HG03139 (cell line): ENCODE data around the gene DHH.
A peak's percentile ranks its signal among the peaks of the same experiment; 100 is the strongest.

Experiments
- ATAC-seq: cut with Tn5 transposase; IDR thresholded peaks from one replicate; pipeline ENCODE4 v1.9.1; 2021; ENCODE audit not compliant: unreplicated experiment

Gene DHH

DNA sequence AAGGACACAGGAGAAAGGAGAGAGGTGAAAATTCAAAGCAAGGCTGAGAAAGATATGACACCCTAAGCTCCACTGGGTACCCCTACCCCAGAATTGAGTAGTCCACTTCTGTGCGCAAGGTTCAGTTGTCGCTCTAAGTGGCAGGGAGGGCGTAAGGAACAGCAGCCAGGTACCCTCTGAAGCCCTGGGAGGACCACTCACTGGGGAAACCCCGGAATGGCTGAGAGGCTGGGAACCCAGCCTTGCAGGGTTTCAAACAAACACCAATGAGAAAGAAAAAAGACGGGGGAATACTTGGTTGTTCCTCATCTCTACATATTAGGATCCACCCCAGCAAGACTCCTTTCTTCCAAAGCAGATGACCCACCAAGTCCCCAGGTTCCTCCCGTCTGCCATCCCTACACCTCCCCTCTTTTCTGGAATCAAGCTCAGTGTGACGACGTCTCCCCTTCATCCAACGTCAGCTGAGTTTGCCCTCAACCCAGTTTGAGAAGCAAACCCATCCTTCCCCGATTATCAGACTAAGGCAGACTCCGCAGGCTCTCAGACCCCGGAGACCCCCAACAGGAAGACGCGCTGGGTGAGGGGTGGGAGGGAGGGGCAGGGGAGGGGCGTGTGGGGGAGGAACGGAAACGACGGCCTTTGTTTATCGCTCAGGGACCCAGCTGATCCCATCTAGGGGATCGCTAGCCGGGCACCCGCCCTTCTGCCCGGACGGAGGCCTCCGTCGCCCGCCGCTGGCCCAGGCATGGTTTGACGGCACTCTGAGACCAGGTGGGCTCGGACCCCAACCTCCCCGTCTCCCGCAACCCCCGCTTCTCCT, 15.3 kb upstream of the DHH start:
- ATAC-seq = no peak

DNA sequence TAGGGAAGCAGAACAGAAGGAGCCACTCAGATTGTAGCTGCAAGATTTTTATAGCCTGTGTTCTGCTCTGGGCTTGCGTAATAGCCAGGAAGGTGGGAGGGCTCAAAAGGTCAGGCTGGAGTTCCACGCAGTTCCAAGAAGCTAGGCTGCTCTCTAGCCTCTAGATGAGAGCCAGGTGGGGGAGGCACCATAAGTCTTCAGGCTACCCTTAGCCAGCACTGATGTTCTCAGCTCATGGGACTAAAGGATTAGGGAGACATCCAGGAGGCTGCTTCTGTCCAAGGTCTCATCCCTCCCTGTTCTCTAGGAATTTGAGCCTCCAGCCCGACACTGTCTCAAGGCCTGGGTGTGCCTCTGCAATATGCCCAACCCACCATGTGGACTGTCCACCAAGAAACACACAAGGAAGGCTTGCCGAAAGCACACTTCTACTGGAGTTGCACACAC, 14.4 kb upstream of the DHH start:
- no peak for ATAC-seq

DNA sequence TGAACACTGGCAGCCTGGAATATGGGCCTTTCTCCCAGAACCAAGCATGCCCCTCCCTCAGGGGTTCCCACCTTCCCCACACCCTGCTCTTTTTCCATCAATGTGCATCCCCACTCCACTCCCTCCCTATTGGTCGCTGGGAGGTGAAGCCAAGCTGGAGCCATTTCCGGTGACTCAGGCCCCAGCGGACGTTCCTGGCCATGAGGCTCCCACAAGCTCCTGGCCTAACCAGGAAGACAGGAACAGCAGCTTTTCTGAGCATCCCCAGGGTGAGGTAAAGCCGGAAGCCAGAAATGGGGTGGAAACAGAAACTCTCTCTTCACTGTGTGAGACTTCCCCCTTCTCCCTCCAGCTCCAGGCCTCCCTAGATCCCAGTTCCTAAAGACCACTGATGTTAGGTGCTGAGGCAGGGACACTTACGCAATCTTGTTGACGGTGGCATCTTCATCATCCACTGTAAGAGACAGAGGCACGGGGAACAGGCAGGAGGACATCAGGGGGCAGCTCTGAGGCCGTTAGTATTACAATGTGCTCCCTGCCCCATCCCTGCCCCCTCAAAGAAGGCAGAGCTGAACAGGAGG, 11.0 kb upstream of the DHH start:
- no peak for ATAC-seq

DNA sequence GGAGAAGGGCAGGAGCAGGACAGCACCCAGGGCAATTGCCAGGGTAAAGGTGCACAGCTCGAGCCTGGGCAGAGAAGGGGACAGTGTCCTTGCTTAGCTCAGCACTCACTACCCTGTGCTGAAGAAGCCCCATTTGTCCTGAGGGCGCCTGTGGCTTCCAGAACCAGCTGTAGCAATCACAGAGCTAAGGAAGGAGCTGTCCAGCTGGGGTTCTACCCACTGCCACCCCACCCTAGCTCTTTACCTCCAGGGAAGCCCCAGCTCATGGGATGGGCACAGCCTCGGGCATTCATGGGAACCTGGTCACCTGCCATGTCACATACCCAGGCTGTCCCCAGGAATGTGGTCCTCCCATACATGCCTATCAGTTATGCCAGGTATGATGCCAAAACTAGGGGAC, 10.2 kb upstream of the DHH start:
- no peak for ATAC-seq

DNA sequence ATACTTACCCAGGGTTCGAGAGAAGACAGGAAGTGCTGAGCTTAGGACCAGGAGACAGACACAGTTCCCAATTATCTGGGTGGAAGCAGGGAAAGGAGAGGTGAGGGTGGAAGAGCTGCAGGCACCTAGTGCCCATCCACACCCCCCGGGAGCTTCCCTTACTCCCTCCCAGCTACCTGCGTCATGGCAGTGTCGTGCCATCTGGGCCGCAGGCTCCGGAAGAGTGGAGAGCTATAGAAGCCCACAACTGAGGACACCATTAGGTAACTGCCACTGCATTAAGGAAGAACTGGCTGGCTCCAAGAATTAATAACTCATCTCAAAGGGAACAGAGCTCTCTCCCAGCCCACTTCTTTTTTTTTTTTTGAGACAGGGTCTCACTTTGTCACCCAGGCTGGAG, 5.8 kb upstream of the DHH start:
- ATAC-seq = no peak

DNA sequence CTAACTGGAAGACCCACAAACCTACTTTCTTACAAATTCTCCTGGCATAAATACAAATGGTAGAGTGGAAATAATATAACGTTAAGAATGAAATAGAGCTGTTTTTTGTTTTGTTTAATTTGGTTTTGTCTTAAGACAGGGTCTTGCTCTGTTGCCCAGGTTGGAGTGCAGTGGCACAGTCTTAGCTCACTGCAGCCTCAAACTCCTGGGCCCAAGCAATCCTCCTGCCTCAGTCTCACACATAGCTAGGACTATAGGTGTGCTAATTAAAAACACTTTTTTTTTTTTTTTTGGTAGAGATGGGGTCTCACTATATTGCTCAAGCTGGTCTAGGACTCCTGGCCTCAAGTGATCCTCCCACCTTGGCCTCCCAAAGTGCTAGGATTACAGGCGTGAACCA, 4.1 kb upstream of the DHH start:
- no peak for ATAC-seq

DNA sequence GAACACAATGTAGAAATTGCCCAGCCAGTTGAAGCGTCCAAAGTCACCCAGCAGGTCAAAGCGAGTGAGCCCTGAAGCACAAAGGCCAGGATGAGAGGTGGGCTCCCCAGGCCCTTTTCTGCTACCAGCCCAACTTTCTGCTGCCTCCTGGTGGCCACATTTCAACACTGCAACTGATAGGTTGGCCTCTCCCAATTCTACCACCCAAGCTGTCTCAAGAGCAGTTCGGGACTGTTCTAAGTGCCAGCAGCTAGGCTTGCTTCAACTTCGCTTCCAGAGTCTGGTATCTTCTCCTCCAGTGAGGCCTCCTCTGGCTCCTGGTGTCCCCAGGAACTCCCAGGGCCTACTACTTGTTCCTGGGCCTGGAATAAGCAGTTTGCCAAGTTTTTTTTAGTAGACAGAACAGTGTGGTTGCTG, 3.4 kb upstream of the DHH start:
- ATAC-seq = no peak

DNA sequence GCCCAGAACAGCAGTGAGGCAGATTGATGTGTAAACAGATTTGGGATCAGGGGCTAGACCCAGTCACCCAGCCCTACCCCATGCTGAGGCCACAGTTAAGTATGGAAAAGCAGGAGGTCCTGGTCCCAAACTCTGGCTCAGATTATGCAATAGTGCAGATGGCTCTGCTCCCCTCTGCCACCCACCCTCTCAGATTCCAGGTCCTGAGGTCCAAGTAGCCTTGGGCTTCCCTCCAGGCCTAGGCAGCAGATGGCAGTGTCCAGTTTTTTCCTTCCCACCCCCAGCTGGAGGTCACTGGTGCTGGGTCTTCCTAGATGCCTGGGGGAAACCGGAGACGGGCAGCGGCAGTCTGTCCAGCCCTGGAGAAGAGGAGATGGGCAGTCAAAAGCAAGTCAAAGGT, 2.8 kb upstream of the DHH start:
- no peak for ATAC-seq

DNA sequence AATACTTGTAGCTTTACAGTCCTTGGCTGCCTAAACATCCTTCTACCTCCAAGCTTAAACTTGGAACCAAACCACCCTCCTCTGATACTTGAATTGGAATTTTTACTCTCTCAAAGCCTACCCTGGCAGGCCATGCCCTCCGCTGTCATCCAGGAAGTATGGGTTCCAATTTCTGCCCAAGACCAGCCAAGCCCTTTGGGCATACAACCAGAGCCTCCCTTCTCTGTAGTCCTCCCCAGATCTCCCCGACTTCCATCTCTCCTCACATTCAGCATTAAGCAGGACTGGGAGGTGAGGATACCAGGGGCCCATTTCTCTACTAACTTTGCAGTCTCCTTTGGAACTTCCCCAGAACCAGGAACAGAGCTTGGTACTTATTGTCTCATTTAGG, 369 bp upstream of the DHH start:
- ATAC-seq = no peak

DNA sequence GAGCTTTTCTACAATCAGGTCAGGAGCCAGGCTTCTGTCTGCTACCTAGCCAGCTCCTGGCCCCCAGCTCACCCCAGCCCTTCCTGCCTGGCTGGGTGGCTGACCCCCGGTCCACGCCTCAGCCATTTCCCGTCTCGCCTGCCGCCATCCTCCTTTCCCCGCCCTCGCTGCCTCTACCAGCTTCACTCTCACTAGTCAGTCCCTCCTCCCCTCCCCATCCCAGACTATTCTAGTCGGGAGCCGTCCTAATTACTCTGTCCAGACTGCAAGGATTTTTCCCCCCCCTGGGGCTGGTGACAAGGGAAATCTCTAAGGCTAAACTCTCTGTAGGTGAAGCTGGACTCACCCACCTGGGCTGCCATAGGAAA, 825 bp downstream of the DHH start:
- ATAC-seq = no peak

DNA sequence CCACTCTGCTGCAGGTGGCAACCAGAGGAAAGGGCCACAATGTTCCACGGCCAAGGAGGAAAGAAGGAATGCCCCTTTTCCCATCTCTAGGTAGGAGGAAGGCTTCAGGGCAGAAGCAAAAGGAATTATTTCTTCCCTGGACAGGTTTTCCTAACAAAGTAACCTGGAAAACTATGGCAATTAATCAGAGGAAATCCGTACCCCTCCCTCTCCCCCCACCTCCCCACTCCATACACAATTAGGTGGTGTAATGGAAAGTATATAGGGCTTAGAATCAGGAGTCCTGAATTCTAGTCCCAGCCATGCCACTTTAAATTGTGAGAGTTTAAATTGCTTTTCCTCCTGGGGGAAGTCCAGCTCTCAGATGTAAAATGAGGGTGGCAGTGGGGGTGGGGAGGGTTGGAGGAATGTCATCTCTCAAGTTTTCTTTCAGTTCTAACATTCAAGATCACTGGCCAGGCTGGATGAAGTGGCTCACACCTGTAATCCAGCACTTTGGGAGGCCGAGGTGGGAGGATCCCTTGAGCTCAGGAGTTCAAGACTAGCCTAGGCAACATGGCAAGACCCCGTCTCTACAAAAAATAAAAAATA, 1.7 kb downstream of the DHH start:
- ATAC-seq = no peak

DNA sequence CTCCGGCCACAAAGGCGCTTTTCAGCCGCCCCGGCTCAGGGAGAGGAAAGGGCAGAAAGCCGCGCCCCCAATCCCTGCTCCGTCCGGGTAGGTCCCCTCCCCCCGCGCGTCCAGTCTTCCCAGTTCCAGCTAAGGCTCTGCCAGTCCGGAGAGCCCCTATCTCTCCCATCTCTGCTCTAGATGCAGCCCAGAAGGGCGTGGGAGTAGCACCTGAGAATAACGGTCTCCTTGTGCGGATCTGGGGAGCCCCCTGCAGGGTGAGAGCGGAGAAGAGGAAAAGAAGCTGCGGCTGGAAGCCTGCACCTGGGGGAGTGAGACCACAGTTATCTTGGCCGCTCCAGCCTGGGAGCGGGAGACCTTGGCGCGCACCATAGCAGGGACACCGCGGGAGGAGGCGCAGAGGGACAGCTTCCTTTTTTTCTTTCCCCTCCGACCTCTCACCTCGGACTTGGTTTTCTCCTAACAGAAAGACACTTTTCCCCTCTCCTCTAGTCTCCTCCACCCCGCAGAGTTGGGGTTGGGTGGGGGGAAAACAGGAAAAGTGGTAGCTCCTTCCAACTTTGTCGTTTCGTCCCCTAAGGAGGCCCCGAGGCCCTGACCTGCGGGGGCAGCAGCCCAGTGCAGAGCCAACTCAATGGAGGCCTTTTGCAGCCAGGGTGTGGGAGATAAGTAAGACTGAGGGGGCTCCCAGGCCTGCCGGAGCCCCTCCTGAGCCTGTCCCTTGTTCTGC, 2.4 kb downstream of the DHH start:
- ATAC-seq = no peak

DNA sequence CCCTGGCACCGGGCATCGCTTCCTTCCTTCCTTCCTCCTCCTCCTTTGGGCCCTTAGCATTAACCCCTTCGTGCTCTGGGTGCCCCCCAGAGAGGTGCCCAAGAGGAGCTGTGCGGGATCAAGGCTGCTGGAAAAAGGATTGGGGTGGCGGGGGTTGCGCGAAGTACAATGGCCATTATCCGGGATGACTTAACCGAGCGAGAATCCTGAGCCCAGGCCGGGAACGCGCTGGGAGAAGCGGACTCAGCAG, 2.8 kb downstream of the DHH start:
- ATAC-seq = no peak

DNA sequence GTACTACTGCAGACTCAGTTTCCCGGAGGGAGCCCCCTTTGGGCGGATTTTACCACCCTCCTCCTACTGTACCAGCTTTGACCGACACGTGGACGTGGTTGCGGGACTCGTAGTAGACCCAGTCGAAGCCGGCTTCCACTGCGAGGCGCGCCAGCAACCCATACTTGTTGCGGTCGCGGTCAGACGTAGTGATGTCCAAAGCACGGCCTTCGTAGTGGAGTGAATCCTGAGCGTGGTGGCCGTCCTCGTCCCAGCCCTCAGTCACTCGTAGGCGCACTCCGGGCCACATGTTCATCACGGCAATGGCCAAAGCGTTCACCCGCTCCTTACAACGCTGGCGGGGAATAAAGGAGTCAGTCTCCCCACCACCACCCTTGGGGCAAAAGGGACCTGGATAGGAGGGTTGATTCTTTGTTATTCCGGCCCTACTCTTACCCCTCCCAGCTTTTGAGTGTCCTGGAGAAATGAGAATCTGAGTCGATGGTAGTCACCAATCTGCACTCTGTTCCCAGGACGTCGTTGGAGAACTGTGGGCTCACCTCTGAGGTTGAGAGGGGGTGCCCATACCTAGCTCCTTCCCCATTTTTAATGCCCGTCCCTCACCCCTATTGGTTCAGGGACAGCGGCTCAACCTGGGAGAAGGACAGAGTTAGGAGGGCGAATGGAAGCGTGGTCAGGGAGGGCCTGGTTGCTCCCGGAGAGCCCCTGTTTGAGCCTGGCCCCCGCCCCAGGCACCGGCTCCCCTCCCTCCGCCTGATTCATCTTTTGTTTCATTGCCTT, 3.4 kb downstream of the DHH start:
- ATAC-seq = no peak

DNA sequence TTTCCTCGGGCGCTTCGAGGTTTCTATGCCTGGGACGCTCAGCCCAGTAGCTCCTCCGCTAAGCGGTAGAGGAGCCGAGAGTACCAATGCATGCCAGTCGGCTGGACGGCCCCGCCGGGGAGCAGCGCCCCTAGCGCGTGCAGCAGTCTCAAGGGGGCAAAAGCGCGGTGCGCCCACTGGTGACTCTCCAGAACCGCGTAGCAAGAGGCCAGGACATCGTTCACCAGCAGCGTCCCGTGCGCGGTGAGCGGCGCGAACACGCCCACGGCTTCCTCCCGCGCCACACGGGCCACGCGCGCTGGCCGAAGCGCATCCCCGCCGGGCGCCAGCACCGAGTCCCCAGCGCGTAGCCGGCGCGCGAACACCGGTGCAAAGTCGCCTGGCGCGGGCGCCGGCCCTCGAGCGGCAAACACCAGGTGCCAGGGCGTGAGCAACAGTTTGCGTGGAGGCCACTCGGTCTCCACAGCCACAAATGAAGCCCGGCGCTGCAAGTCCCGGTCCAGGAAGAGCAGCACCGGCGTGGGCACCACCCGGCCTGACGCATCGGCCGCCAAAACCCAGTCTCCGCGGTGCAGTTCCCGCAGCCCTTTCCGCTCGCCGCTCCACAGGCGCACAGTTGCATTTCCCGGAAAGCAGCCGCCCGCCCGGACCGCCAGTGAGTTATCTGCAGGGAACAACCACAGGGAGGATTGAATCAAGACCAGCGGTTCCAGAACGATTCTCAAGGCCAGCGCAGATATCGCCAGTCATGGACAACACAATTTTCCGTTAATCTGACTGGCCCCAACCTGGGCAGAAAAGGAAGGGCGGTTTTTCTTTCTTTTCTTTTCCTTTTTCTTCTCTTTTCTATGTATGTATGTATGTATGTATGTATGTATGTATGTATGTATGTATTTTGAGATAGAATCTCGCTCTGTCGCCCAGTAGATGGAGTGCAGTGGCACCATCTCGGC, 4.5 kb downstream of the DHH start:
- ATAC-seq = no peak

DNA sequence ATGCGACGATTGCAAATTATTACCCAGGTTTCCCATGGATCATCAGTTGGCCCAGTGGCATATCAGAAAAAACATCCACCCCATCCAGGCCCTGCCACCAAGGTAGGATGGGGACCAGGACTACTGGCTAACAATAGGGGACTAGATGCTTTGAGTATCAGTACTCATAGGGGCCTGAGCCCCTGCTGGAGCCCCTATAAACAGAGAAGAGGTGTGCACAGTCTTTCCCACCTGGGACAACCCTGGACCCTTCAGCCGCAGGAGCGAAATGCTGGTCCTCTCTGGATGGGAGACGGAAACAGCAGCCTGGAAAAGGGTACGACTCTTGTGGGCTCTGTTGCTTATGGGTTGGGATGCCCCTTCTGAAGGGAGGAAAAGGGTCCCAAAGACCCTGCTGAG, 5.7 kb downstream of the DHH start:
- no peak for ATAC-seq

DNA sequence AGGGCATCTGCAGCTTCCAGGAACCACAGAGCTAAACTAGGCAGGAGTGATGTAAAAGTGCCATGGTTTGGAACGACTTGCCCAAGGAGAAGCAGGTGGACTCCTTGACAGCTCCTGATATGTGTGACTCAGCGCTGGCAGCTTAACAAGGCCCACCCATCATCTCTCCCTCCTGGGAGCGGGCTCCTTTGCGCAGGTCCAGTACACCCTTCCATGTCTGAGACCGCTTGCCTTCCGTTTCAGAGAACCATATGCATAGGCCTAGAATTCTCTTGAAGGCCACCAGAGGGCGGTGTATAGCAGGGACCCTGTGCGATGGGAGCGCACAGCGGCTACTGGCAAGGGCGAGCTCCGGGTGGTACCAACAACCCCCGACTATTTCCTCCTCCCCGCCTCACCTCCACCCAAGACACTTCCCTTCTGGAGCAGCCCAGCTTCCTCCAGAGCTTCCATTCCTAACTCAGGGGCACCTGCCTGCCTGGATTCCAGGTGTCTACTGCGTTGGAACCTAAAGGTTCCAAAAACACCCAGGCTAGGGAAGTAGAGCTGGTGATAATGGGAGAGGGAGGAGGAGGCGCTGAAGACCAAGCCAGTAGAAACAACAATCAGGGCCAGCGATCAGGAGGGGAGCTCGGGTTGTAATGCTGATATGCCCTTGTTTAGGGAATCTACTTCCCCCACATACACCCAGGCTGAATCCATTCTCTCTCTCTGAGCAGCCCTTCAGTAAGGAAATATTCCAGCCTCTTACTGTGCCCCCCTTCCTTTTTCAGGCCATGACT, 6.3 kb downstream of the DHH start:
- ATAC-seq = peak; percentile 78

DNA sequence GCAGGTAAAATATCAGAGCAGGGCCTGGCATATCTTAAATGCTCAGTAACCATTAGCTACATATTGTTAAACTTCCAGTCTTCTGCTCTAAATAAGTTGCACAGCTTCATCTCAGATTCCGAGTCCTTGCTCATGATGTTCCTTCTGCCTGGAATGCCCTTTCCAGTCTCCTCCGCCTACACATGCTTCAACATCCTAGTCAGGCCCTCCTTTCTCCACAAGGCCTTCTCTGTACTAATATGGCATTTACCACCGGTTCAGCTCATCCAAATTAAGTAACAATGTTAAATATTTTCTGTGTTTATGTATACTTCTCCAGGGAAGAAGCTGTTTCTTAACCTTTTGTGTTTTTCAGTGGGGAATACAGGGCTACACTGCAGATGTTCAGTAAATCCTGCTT, 8.5 kb downstream of the DHH start:
- no peak for ATAC-seq

DNA sequence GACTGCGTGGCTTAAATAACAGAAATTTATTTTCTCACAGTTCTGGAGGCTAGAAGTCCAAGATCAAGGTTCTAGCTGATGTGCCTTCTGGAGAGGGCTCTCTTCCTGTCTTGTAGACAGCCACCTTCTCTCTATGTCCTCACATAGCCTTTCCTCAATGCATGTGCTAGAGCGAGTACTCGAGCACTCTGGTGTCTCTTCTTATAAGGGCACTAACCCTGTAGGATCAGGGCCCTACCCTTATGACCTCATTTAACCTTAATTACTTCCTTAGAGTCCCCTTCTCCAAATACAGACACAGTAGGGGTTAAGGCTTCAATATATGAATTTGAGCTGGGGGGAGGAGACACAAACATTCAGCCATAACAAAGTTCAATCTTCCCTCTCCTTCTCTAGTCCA, 10.2 kb downstream of the DHH start:
- no peak for ATAC-seq

DNA sequence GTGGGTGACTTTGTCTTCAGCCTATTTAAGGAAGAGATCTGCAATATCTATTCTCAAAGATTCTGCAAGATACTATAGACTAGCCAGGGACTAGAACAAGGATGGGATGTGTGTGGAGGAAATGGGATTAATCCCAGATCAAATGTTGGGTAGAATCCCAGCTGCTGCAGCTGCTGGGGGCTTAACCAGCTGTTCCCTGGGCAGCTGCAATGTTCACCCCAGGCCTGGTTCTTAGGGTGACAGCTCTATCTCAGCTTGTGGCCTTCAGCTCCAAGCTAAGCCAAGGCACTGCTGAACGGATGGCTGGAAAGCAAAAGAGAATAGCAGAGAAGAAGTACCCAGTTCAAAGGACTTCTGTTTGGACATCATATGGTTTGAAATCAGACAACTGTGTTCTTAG, 14.8 kb downstream of the DHH start:
- no peak for ATAC-seq
